ENCODE measurements around the gene PRRT1.

PRRT1 gene

GRCh38 chr6:32175711-32176475 lies 24.2 kb upstream of the PRRT1 start, which contains the start of gene AGPAT1:
AGPAT1 (minus strand) TSS chr6:32176084; CDS start chr6:32171496, 4,588 bp downstream.
- in situ Hi-C loops (cut with MboI; ENCODE audit: low sequenced_read_pairs), result no loop called here

- in situ Hi-C loops (cut with MboI; ENCODE audit: low sequenced_read_pairs), result no loop called here
Observed at GRCh38 chr6:32175322-32175710, 23.6 kb upstream of the PRRT1 start.

- in situ Hi-C loops (cut with MboI; ENCODE audit: low sequenced_read_pairs), result no loop called here
Observed at GRCh38 chr6:32174416-32174815, 22.7 kb upstream of the PRRT1 start.

- in situ Hi-C loops (cut with MboI; ENCODE audit: low sequenced_read_pairs), result no loop called here
Observed at GRCh38 chr6:32173051-32173727, 21.4 kb upstream of the PRRT1 start.

GRCh38 chr6:32171234-32171633 lies 19.5 kb upstream of the PRRT1 start:
- in situ Hi-C loops (cut with MboI; ENCODE audit: low sequenced_read_pairs), result no loop called here

- in situ Hi-C loops (cut with MboI; ENCODE audit: low sequenced_read_pairs), result no loop called here
Observed at GRCh38 chr6:32170294-32170693, 18.6 kb upstream of the PRRT1 start.

GRCh38 chr6:32168807-32169591 lies 17.3 kb upstream of the PRRT1 start:
- in situ Hi-C loops (cut with MboI; ENCODE audit: low sequenced_read_pairs), result no loop called here

GRCh38 chr6:32168350-32168749 lies 16.6 kb upstream of the PRRT1 start:
- in situ Hi-C loops (cut with MboI; ENCODE audit: low sequenced_read_pairs), result no loop called here

- in situ Hi-C loops (cut with MboI; ENCODE audit: low sequenced_read_pairs), result no loop called here
Observed at GRCh38 chr6:32167761-32168262, 16.1 kb upstream of the PRRT1 start.

- in situ Hi-C loops (cut with MboI; ENCODE audit: low sequenced_read_pairs), result no loop called here
Observed at GRCh38 chr6:32167154-32167760, 15.5 kb upstream of the PRRT1 start.

- in situ Hi-C loops (cut with MboI; ENCODE audit: low sequenced_read_pairs), result no loop called here
Observed at GRCh38 chr6:32166411-32167061, 14.8 kb upstream of the PRRT1 start.

- in situ Hi-C loops (cut with MboI; ENCODE audit: low sequenced_read_pairs), result no loop called here
Observed at GRCh38 chr6:32164295-32164694, 12.6 kb upstream of the PRRT1 start, which contains the start of gene EGFL8. EGFL8 (plus strand) TSS chr6:32164595; CDS start chr6:32166166, 1,571 bp downstream.

- in situ Hi-C loops (cut with MboI; ENCODE audit: low sequenced_read_pairs), result no loop called here
Observed at GRCh38 chr6:32163559-32164258, 12.0 kb upstream of the PRRT1 start.

GRCh38 chr6:32158052-32158451 lies 6.3 kb upstream of the PRRT1 start:
- in situ Hi-C loops (cut with MboI; ENCODE audit: low sequenced_read_pairs), result no loop called here

GRCh38 chr6:32156891-32157290 lies 5.2 kb upstream of the PRRT1 start:
- in situ Hi-C loops (cut with MboI; ENCODE audit: low sequenced_read_pairs), result no loop called here

- in situ Hi-C loops (cut with MboI; ENCODE audit: low sequenced_read_pairs), result no loop called here
Observed at GRCh38 chr6:32154514-32155161, 2.9 kb upstream of the PRRT1 start.

GRCh38 chr6:32153564-32154513 lies 2.1 kb upstream of the PRRT1 start, which contains the start of gene PPT2:
PPT2 (plus strand) TSS chr6:32154141; CDS start chr6:32154595, 454 bp downstream.
- in situ Hi-C loops (cut with MboI; ENCODE audit: low sequenced_read_pairs), result no loop called here
